ENCODE results near the gene FAR2.

DNA sequence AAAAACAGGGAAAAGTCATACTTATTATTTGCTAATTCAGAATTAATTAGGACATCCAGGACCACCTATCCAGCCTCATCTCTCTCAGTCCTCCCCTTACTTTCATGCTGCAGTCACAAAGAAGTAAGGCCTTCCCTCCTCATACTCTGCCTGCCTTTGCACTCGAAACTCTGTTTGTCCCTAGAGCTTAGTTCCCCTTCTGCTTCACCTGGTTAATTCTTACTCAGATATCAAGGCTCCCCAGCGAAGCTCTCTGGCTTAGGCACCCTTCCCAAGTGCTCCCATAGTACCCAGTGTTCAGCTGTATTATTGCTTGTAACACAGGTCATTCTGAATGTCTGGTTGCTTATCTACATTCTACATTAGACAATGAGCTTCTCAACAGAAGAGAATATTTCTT lies 150.6 kb downstream of the FAR2 start:
- TF ChIP-seq EZH2phosphoT487 (IDR thresholded peaks at IDR 0.05; ENCODE audit: insufficient read depth, low read depth) (no peak), EZH2 (IDR thresholded peaks at IDR 0.05; ENCODE audit: insufficient read depth, poor library complexity, severe bottlenecking) (no peak)
